ENCODE measurements around the gene SLC35G3.
"Not testable (repeated sequence)": the region's sequence is repeated elsewhere in the genome, so short reads cannot be mapped to it uniquely, and the experiment has no call there.

Gene SLC35G3

GRCh38 chr17:35194001-35194400, at the start of gene SLC35G3:
TSS of gene SLC35G3 (minus strand) at chr17:35194393. CDS start at chr17:35194307, 86 bp downstream.
- DNase-seq (ENCODE audit: low read depth), result not testable (repeated sequence)

GRCh38 chr17:35243561-35244340, 49.6 kb upstream of the SLC35G3 start:
- DNase-seq (ENCODE audit: low read depth), result peak; percentile 67

DNA sequence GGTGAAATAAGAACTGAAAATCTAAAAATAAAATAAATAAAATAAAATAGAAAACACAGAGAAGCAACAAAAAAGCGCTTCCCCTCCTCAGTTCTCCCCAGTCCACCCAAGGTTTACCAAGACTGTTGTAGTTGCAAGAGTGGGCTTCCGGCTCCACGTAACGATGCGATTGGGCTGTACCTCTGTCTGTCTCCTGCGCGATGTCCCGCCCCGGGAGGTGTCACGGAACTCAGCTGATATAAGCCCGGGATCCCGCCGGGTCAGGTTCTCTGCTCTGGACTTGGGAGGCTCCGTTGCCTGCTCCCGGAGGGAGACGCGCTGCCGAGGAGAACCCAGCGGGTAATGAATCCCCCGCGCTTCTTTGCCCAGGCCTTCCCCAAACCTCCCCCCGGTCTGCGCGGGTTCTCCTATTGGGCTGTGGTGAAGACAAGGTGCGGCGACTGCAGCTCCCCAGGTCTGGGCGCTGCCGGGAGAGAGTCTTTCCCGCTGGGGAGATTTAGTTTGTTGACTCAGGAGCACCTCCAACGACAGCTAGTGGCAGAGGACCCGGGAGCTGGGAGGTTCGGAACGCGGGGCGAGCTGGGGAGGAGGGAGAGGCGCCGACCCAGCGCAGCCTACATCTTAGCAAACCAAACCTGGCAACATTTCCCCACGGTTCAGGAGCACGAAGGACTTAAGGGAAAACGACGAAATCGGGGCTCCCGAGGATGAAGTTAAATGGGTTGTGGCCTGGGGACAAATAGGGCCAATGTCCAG, 48.8 kb upstream of the SLC35G3 start, which contains the start of gene SLFN5:
Gene SLFN5 (plus strand): TSS at position 268 of the 756 bp plus-strand sequence. CDS start 15,619 bp downstream, outside the sequence.
- DNase-seq (ENCODE audit: low read depth), result peak; percentile 93

DNA sequence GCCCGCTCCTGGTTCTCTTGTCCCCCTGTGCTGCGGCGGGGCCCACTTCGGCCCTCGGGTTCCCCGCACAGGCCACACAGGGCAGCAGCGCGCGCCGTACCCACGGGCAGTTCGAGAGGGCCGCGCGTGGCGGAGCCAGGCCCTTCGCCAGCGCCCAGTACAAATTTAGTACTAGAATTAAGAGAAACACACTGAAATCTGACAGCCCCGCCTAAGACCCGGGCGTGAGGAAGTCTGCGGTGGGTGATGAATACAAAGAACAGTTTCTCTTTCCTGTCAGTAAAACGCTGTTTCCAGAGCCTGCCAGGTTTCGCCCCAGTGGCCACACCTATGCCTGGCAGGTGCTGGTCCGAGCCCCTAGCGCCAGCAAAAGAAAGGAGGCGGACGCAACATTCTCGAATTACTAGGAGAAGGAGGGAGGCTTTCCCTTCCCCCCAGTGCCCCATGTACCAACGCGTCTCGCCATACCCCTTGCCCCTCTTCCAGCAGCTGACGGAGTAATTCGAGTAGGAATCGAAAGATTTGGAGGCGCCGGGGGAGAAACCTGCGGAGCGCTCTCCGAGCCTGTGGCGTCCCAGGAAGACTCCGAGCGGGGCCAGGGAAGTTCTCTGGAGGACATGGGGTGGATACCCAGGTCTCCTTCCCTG, 48.1 kb upstream of the SLC35G3 start:
- no peak for DNase-seq (ENCODE audit: low read depth)

DNA sequence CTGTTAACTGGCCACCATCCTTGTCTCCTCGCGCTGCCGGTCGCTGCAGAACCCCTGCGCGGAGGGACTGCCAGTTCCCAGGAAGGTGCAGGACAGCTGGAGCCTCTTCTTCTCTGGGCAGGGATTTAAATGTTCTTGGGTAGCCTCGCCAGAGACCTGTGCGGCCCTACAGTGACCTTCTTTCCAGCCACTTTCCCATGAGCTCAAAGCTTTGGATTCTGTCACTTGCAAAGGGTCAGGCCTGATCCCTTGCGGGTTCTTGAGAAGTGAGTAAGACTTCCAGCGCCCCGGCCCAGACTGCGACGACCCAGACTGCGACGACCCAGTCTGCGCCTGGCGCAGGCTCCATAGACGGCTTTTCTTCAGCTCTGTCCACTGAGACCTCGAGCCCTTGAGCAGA, 47.3 kb upstream of the SLC35G3 start:
- DNase-seq (ENCODE audit: low read depth), result no peak

GRCh38 chr17:35240861-35241260, 46.7 kb upstream of the SLC35G3 start:
- DNase-seq (ENCODE audit: low read depth), result no peak

GRCh38 chr17:35239823-35240222, 45.6 kb upstream of the SLC35G3 start:
- no peak for DNase-seq (ENCODE audit: low read depth)

DNA sequence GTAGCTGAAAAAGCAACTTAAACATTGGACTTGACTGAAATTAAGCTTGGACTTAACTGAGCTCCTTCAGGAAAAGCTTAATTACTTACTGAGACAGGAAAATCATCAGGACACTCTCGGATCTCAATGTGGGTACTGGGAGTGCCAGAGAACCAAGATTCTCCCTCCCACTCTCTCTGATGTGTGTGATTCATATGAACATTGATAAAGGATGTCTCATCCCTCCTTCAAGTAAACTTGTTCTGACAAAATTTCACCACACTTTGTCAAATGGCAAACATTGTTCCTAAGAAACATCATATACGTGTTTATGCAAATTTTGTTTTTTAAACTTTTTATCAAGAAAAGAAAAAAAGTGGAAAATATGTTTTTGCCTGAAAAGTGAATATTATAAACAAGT, 44.6 kb upstream of the SLC35G3 start:
- no peak for DNase-seq (ENCODE audit: low read depth)

- no peak for DNase-seq (ENCODE audit: low read depth)
Observed at GRCh38 chr17:35236821-35237220, 42.6 kb upstream of the SLC35G3 start.

- no peak for DNase-seq (ENCODE audit: low read depth)
Observed at GRCh38 chr17:35235917-35236316, 41.7 kb upstream of the SLC35G3 start.

DNA sequence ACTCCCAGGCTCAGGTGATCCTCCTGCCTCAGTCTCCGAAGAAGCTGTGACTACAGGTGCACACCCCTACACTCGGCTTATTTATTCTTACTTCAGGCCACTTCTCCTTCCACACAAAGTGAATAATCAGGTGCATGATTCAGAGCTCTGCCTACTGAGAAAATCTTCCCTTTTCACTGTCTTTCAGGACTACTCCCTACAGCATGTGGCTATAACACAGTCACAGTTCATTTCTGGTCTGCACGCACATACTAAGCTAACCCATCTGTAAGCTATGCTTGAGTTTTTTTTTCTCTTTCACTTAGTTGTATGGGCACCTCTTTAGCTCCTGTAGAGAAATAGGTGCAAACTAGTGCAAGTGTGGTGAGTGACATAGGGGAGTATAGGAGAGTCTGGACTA, 41.1 kb upstream of the SLC35G3 start:
- DNase-seq (ENCODE audit: low read depth), result no peak

GRCh38 chr17:35234315-35234714, 40.1 kb upstream of the SLC35G3 start:
- not testable (repeated sequence) for DNase-seq (ENCODE audit: low read depth)

- no peak for DNase-seq (ENCODE audit: low read depth)
Observed at GRCh38 chr17:35229638-35230037, 35.4 kb upstream of the SLC35G3 start.

DNA sequence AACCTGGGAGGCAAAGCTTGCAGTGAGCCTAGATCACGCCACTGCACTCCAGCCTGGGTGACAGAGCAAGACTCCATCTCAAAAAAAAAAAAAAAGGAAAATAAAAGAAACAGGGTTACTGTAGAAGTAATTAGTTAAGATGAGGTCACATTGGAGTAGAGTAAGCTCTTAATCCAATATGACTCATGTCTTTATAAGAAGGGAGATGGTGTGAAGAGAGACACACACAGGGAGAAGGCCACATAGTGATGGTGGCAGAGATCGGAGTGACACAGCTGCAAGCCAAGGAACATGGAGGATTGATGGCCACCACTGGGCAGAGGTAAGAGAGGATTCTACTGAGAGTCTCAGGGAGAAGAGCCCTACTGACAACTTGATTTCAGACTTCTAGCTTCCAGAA, 33.4 kb upstream of the SLC35G3 start:
- DNase-seq (ENCODE audit: low read depth), result no peak

DNA sequence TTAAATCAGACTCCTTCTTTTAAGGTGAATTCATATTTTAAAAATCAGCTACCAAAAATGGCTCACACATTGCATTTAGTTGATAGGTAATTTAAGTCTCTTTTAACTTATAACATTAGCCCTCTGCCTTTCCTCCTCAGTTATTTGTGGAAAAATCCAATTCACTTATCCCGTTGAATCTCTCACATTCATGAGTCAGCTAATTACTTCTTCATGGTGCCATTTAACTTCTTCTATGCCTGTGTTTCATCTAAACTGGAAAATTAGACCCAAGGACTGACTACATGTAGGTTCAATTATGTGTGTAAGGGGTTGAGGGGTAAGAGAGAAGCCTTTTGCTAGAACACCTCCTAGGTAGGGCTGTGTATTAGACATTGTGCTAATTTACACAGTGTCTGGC, 30.2 kb upstream of the SLC35G3 start:
- no peak for DNase-seq (ENCODE audit: low read depth)

- no peak for DNase-seq (ENCODE audit: low read depth)
Observed at GRCh38 chr17:35222452-35222851, 28.3 kb upstream of the SLC35G3 start.

- DNase-seq (ENCODE audit: low read depth), result no peak
Observed at GRCh38 chr17:35218915-35219314, 24.7 kb upstream of the SLC35G3 start.

GRCh38 chr17:35217107-35217506, 22.9 kb upstream of the SLC35G3 start:
- DNase-seq (ENCODE audit: low read depth), result no peak

DNA sequence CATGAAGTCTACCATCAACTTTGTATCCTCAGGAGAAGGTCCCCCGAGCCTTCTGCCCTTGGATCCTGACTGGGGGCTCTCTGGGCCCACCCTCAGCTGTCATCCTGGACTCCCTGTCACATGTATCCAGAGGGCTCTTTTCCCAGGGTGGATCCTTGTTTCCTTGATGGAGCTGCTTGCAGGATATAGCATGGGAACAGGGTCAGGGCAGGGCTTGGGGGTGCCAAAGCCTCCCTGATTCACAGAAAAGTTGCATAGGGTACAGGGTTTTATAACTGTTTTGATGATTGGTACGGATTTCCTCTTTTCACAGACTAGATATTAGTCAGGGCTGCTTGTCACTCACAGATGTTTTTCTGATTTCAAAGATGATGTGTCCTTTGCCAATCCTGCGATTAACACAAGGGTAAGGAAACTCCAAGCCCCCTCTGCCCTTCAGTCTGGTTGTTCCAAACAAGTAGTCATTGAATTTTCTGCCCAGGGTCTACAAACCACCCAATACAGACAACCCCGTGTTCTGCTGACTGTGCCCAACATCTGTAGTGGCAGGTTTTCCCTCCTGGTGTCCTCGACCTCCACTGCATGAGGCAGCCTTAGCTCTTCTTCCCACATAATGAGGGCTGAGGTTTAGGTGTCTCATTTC, 20.6 kb upstream of the SLC35G3 start:
- no peak for DNase-seq (ENCODE audit: low read depth)

DNA sequence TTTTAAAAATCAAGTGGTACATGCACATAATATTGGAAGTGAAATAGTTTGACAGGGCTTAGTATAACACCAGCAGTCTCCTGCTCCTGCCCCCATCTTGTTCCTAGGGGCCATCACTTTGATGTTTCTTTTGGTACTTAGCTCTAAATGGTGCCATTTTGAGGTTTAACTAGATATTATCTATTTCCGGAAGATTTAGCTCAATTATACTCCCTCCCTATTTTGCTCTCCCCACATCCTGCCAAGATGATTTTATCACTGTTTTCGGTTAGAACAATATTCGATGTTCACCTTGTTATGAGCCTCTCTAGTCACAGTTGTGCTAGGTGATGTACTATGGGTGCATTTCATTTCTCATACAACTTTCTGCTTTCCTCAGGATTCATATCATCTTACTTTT, 20.0 kb upstream of the SLC35G3 start:
- no peak for DNase-seq (ENCODE audit: low read depth)

DNA sequence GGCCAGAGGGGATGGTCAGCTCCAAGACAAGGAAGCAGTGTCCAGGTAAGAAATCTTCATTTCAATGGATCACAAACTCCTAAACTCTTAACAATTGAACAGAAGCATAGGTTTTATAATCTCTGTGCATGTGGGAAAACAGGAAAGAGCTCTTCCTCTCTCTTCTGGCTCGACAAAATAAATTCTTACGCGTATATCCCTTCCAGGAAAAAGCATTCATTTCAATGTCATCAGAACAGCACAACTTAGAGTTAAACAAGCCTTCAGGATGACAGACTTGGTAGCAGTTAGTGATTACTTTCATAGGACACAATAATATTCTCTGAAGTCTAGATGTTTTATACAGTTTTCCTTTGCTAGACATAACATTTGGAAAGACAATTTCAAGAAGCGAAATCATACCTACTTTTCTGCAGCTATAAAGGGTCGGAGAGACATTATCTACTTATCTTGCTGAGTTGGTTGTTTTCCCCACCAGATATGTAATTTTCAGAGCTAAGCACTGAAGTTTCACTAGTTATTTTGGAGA, 19.3 kb upstream of the SLC35G3 start:
- no peak for DNase-seq (ENCODE audit: low read depth)

- no peak for DNase-seq (ENCODE audit: low read depth)
Observed at GRCh38 chr17:35212668-35213067, 18.5 kb upstream of the SLC35G3 start.

Measured in fibroblast of the conjunctiva (primary cell).